Measurements from ENCODE around the gene DHX35.
A peak's percentile ranks its signal among the peaks of the same experiment; 100 is the strongest.

Gene DHX35

DNA sequence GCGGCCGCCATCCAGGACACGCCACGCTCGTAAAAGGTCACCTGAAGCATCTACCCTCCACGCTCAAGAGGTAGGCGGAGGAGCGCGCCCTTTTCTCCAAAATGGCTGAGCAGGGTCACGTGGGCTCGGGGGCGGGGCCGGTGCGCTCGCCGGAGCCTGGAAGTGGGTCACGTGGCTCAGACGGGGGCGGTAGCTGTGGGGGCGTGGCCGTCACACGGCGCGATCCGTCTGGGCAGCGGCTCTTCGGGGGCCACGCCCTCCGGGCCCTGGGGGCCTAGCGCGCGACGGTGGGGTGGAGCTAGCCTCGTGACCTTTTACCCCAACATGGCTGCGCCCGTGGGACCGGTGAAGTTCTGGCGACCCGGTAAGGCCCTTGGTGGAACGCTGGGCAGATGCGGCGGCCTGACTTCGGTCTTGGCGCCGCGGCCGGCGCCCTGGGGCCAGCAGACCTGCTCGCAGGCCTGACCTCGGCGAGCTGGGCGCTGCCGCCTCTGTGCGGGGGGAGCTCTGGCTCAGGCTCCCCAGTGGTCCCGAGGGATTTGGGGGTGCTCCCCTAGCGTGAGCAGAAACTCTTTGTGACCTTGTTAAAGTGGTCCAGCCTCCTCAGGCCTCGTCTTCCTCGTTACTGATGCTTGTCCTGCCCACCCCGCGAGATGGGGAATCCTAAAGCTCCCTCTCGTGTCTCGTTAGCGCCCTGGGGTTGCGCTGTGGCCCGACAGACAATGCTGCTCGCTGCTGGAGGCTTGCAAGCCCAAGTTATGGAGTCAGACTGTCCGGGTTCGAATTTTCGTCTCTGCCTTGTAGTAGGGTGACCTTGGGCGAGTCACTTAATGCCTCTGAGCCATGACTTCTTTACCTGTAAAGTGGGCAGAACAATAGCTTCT, at the start of gene DHX35:
Gene DHX35 (plus strand): TSS at position 301 of the 884 bp plus-strand sequence. CDS start 24 bp downstream, at position 325.
- H3K27me3 ChIP-seq (ENCODE audit: insufficient read depth, poor library complexity, severe bottlenecking): no peaks in the 10 kb centered on the region
- H3K9me3 ChIP-seq (ENCODE audit: severe bottlenecking): no peaks in the 10 kb centered on the region
- peak; percentile 95 for ATAC-seq (ENCODE audit: low read depth)
- peaks cover 17% of the 10 kb centered on the region for H3K36me3 ChIP-seq (ENCODE audit: low read depth)
- peaks cover 15% of the 10 kb centered on the region for H3K4me1 ChIP-seq (ENCODE audit: insufficient read depth, poor library complexity, severe bottlenecking)
- DNase-seq (ENCODE audit: low spot score): peak; percentile 100
- H3K27ac ChIP-seq (ENCODE audit: poor library complexity, severe bottlenecking): peak within 1 kb of the TSS; percentile 60
- TF ChIP-seq CTCF (IDR thresholded peaks at IDR 0.05; ENCODE audit: poor library complexity, severe bottlenecking): peak; percentile 62
- peak within 1 kb of the TSS; percentile 94 for H3K4me3 ChIP-seq (ENCODE audit: severe bottlenecking)

DNA sequence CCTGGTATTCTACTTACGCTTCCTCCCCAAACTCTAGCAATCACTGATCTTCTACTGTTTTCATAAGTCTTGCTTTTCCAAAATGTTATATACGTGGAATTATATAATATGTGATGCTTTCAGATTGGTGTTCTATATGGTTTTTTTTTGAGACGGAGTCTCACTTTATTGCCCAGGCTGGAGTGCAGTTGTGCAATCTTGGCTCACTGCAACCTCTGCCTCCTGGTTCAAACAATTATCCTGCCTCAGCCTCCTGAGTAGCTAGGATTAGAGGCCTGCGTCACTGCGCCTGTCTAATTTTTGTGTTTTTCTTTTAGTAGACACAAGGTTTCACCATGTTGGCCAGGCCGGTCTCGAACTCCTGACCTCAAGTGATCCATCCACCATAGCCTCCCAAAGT, 46.8 kb upstream of the DHX35 start:
- DNase-seq (ENCODE audit: low spot score) (no peak), ATAC-seq (ENCODE audit: low read depth) (no peak)
- Histone ChIP-seq H3K4me3 (ENCODE audit: severe bottlenecking) (no peak overlapping the region), H3K4me1 (ENCODE audit: insufficient read depth, poor library complexity, severe bottlenecking) (no peaks in the 10 kb centered on the region), H3K36me3 (ENCODE audit: low read depth) (no peaks in the 10 kb centered on the region), H3K9me3 (ENCODE audit: severe bottlenecking) (no peaks in the 10 kb centered on the region), H3K27me3 (ENCODE audit: insufficient read depth, poor library complexity, severe bottlenecking) (no peaks in the 10 kb centered on the region), H3K27ac (ENCODE audit: poor library complexity, severe bottlenecking) (no peak overlapping the region)
- no peak for TF ChIP-seq CTCF (IDR thresholded peaks at IDR 0.05; ENCODE audit: poor library complexity, severe bottlenecking)

DNA sequence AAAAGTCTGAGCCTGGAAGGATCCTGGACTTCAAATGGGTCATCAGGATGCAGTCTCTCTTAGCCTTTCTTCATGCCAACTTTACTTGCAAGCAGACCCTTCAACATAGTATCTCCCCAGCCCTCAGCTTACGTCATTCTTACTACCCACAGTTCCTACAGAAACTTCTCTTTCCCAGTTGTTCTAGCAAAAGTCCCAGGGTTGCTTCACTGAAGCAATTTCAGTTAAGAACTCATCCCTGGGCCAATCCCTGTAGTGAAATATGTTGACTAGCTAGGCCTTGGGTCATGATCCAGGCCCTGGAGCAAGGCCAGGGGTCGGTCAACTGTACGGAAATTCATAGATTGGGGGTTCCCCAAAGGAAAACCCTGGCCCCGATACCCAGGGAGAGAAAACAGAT, 44.5 kb upstream of the DHX35 start:
- no peak for ATAC-seq (ENCODE audit: low read depth)
- DNase-seq (ENCODE audit: low spot score): no peak
- peaks cover 5% of the 10 kb centered on the region for H3K27me3 ChIP-seq (ENCODE audit: insufficient read depth, poor library complexity, severe bottlenecking)
- no peaks in the 10 kb centered on the region for H3K9me3 ChIP-seq (ENCODE audit: severe bottlenecking)
- no peak overlapping the region for H3K4me3 ChIP-seq (ENCODE audit: severe bottlenecking)
- H3K4me1 ChIP-seq (ENCODE audit: insufficient read depth, poor library complexity, severe bottlenecking): no peaks in the 10 kb centered on the region
- H3K36me3 ChIP-seq (ENCODE audit: low read depth): no peaks in the 10 kb centered on the region
- no peak for TF ChIP-seq CTCF (IDR thresholded peaks at IDR 0.05; ENCODE audit: poor library complexity, severe bottlenecking)
- no peak overlapping the region for H3K27ac ChIP-seq (ENCODE audit: poor library complexity, severe bottlenecking)

GRCh38 chr20:38918172-38918571, 44.0 kb upstream of the DHX35 start:
- DNase-seq (ENCODE audit: low spot score): no peak
- H3K27me3 ChIP-seq (ENCODE audit: insufficient read depth, poor library complexity, severe bottlenecking): peaks cover 5% of the 10 kb centered on the region
- H3K9me3 ChIP-seq (ENCODE audit: severe bottlenecking): no peaks in the 10 kb centered on the region
- ATAC-seq (ENCODE audit: low read depth): no peak
- no peak overlapping the region for H3K27ac ChIP-seq (ENCODE audit: poor library complexity, severe bottlenecking)
- H3K36me3 ChIP-seq (ENCODE audit: low read depth): no peaks in the 10 kb centered on the region
- TF ChIP-seq CTCF (IDR thresholded peaks at IDR 0.05; ENCODE audit: poor library complexity, severe bottlenecking): no peak
- H3K4me3 ChIP-seq (ENCODE audit: severe bottlenecking): no peak overlapping the region
- no peaks in the 10 kb centered on the region for H3K4me1 ChIP-seq (ENCODE audit: insufficient read depth, poor library complexity, severe bottlenecking)

- ATAC-seq (ENCODE audit: low read depth): no peak
- Histone ChIP-seq H3K4me1 (ENCODE audit: insufficient read depth, poor library complexity, severe bottlenecking) (no peaks in the 10 kb centered on the region), H3K4me3 (ENCODE audit: severe bottlenecking) (no peak overlapping the region), H3K36me3 (ENCODE audit: low read depth) (no peaks in the 10 kb centered on the region), H3K9me3 (ENCODE audit: severe bottlenecking) (no peaks in the 10 kb centered on the region), H3K27me3 (ENCODE audit: insufficient read depth, poor library complexity, severe bottlenecking) (peaks cover 5% of the 10 kb centered on the region), H3K27ac (ENCODE audit: poor library complexity, severe bottlenecking) (no peak overlapping the region)
- no peak for TF ChIP-seq CTCF (IDR thresholded peaks at IDR 0.05; ENCODE audit: poor library complexity, severe bottlenecking)
- no peak for DNase-seq (ENCODE audit: low spot score)
Observed at GRCh38 chr20:38919683-38920082, 42.5 kb upstream of the DHX35 start.

Data from RWPE2 (cell line).